Occipital lobe (tissue), 2 donors: Measurements from ENCODE around the gene TRDN. TPM values are rescaled to one million over a fixed set of nuclear protein-coding genes. Genes with fewer than 3 reads are reported as not detected.
"Not testable (repeated sequence)": the region's sequence is repeated elsewhere in the genome, so short reads cannot be mapped to it uniquely, and the experiment has no call there.

Source experiments
- DNase-seq: peaks from one replicate; lab custom pipeline; 2025; lab: John Stamatoyannopoulos, UW
- total RNA-seq: library from RNA; depleted of rRNA; stranded (reverse); fragments of >200 nt; gene quantifications from one replicate; pipeline ENCODE4 v1.2.3, GENCODE V29; 2014

Gene TRDN
- total RNA-seq, 1 donor from 2014 or later: 0.94 TPM

GRCh38 chr6:123508290-123508689 is 128.5 kb downstream of the TRDN start:
- DNase-seq: no peak

GRCh38 chr6:123507582-123507981 is 129.2 kb downstream of the TRDN start:
- DNase-seq: no peak

- no peak for DNase-seq
Measured at GRCh38 chr6:123503619-123504018, 133.1 kb downstream of the TRDN start.

- DNase-seq: no peak
Measured at GRCh38 chr6:123497025-123497424, 139.7 kb downstream of the TRDN start.

- no peak for DNase-seq
Measured at GRCh38 chr6:123489589-123489988, 147.2 kb downstream of the TRDN start.

- DNase-seq: no peak
Measured at GRCh38 chr6:123480986-123481385, 155.8 kb downstream of the TRDN start.

- DNase-seq: not testable (repeated sequence)
Measured at GRCh38 chr6:123472025-123472702, 164.6 kb downstream of the TRDN start.

- DNase-seq: no peak
Measured at GRCh38 chr6:123467392-123467791, 169.4 kb downstream of the TRDN start.

- DNase-seq: no peak
Measured at GRCh38 chr6:123462152-123462551, 174.6 kb downstream of the TRDN start.

GRCh38 chr6:123458218-123458617 is 178.5 kb downstream of the TRDN start:
- DNase-seq: no peak

GRCh38 chr6:123456836-123457235 is 179.9 kb downstream of the TRDN start:
- DNase-seq: no peak

GRCh38 chr6:123454448-123454847 is 182.3 kb downstream of the TRDN start:
- DNase-seq: no peak

GRCh38 chr6:123453071-123453470 is 183.7 kb downstream of the TRDN start:
- not testable (repeated sequence) for DNase-seq

GRCh38 chr6:123448306-123448884 is 188.4 kb downstream of the TRDN start:
- no peak for DNase-seq

- no peak for DNase-seq
Measured at GRCh38 chr6:123447315-123447937, 189.3 kb downstream of the TRDN start.

GRCh38 chr6:123439371-123439770 is 197.4 kb downstream of the TRDN start:
- DNase-seq: no peak

- DNase-seq: no peak
Measured at GRCh38 chr6:123434186-123434585, 202.6 kb downstream of the TRDN start.

- no peak for DNase-seq
Measured at GRCh38 chr6:123430970-123431369, 205.8 kb downstream of the TRDN start.

GRCh38 chr6:123427008-123427407 is 209.7 kb downstream of the TRDN start:
- DNase-seq: no peak

- DNase-seq: no peak
Measured at GRCh38 chr6:123423130-123423529, 213.6 kb downstream of the TRDN start.

- DNase-seq: no peak
Measured at GRCh38 chr6:123420512-123420911, 216.2 kb downstream of the TRDN start.

- no peak for DNase-seq
Measured at GRCh38 chr6:123418071-123418470, 218.7 kb downstream of the TRDN start.

- DNase-seq: no peak
Measured at GRCh38 chr6:123417535-123417934, 219.2 kb downstream of the TRDN start.
